Measurements from ENCODE around the gene MYO18B.

The MYO18B gene, protein sequence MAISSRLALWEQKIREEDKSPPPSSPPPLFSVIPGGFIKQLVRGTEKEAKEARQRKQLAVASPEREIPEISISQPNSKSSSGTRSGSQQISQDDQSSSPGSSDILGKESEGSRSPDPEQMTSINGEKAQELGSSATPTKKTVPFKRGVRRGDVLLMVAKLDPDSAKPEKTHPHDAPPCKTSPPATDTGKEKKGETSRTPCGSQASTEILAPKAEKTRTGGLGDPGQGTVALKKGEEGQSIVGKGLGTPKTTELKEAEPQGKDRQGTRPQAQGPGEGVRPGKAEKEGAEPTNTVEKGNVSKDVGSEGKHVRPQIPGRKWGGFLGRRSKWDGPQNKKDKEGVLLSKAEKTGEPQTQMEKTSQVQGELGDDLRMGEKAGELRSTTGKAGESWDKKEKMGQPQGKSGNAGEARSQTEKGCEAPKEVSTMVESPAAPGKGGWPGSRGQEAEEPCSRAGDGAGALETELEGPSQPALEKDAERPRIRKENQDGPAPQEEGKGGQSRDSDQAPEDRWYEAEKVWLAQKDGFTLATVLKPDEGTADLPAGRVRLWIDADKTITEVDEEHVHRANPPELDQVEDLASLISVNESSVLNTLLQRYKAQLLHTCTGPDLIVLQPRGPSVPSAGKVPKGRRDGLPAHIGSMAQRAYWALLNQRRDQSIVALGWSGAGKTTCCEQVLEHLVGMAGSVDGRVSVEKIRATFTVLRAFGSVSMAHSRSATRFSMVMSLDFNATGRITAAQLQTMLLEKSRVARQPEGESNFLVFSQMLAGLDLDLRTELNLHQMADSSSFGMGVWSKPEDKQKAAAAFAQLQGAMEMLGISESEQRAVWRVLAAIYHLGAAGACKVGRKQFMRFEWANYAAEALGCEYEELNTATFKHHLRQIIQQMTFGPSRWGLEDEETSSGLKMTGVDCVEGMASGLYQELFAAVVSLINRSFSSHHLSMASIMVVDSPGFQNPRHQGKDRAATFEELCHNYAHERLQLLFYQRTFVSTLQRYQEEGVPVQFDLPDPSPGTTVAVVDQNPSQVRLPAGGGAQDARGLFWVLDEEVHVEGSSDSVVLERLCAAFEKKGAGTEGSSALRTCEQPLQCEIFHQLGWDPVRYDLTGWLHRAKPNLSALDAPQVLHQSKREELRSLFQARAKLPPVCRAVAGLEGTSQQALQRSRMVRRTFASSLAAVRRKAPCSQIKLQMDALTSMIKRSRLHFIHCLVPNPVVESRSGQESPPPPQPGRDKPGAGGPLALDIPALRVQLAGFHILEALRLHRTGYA (N-terminal part only)

DNA sequence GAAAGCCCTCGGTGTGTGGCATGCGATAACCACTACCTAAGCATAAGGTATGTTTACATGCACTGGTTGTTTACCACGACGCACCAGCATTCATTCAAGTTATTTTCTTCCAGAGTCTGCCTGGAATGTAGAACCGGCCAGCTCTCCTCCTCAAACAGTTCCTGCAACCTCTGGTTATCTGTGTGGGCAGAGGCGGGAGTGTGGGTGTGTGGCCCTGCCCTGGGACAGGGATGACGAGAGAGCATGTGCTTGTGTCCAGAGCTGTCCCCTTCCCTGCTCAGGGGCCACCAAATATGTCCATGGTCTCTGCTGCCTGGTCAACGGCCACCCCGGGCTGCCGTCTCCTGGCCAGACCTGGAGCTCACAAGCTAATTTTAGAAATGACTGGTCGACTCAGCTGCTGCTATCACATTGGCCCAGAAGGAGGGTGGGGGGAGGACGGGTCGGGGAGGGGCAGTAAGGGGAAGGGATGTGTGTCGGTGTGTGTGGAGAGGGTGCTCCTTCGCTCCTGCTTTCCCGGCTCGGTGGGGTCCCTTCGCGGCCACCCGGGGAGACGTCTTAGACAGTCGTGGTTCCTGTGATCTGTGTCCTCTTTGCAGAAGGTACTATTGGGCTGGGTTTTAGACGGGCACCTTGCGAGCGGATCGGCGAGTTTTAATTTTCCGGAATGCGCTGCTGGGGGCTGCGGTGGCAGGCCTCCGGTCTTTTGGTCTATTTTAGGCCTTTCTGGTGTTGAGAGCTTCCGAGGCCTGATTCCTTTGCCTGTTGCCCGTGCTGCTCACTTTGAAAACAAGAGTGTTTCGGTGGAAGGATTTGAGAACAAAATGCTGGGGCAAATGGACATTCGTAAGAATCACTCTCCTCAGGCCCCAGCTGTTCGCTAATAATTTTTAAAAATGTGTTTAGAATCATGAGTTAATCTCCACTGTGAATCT is at the start of gene MYO18B:
MYO18B (plus strand) TSS at position 497 of the 935 bp plus-strand sequence. CDS start 18,905 bp downstream, outside the sequence.
- no peak within 1 kb of the TSS for H3K9ac ChIP-seq (ENCODE audit: low read depth, low read length)
- no peaks in the 10 kb centered on the region for H3K36me3 ChIP-seq (ENCODE audit: control insufficient read depth, insufficient read depth, low read length)
- H3K27me3 ChIP-seq (ENCODE audit: control insufficient read depth, insufficient read depth, low read length): no peaks in the 10 kb centered on the region
- H3K4me3 ChIP-seq (ENCODE audit: low read depth, low read length): no peak within 1 kb of the TSS
- H3K9me3 ChIP-seq (ENCODE audit: control insufficient read depth, insufficient read depth, low read length): no peaks in the 10 kb centered on the region
- H3K4me1 ChIP-seq (ENCODE audit: control insufficient read depth, insufficient read depth, low read length): no peaks in the 10 kb centered on the region

- H3K4me1 ChIP-seq (ENCODE audit: control insufficient read depth, insufficient read depth, low read length): peaks cover 3% of the 10 kb centered on the region
- no peaks in the 10 kb centered on the region for H3K9me3 ChIP-seq (ENCODE audit: control insufficient read depth, insufficient read depth, low read length)
- H3K27me3 ChIP-seq (ENCODE audit: control insufficient read depth, insufficient read depth, low read length): no peaks in the 10 kb centered on the region
- peaks cover 5% of the 10 kb centered on the region for H3K36me3 ChIP-seq (ENCODE audit: control insufficient read depth, insufficient read depth, low read length)
- H3K9ac ChIP-seq (ENCODE audit: low read depth, low read length): no peak overlapping the region
- no peak overlapping the region for H3K4me3 ChIP-seq (ENCODE audit: low read depth, low read length)
Observed at GRCh38 chr22:25692397-25693267, 49.4 kb upstream of the MYO18B start.

DNA sequence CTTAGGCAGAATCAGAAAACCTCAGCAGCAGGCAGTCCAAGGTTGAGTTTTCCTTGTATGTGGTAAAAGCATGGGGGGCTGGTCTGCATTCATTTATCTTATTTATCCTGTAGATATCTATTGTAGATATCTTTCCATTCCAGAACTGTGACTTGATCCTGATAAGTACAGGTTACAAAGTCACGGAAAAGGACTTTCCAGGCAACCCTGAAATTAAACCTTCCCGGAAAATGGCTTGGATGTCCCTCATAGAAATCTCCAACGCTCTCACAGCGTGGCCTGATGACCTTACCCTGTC is 48.8 kb upstream of the MYO18B start:
- Histone ChIP-seq H3K27me3 (ENCODE audit: control insufficient read depth, insufficient read depth, low read length) (no peaks in the 10 kb centered on the region), H3K4me1 (ENCODE audit: control insufficient read depth, insufficient read depth, low read length) (peaks cover 3% of the 10 kb centered on the region), H3K4me3 (ENCODE audit: low read depth, low read length) (no peak overlapping the region), H3K9ac (ENCODE audit: low read depth, low read length) (no peak overlapping the region), H3K36me3 (ENCODE audit: control insufficient read depth, insufficient read depth, low read length) (peaks cover 5% of the 10 kb centered on the region), H3K9me3 (ENCODE audit: control insufficient read depth, insufficient read depth, low read length) (no peaks in the 10 kb centered on the region)

DNA sequence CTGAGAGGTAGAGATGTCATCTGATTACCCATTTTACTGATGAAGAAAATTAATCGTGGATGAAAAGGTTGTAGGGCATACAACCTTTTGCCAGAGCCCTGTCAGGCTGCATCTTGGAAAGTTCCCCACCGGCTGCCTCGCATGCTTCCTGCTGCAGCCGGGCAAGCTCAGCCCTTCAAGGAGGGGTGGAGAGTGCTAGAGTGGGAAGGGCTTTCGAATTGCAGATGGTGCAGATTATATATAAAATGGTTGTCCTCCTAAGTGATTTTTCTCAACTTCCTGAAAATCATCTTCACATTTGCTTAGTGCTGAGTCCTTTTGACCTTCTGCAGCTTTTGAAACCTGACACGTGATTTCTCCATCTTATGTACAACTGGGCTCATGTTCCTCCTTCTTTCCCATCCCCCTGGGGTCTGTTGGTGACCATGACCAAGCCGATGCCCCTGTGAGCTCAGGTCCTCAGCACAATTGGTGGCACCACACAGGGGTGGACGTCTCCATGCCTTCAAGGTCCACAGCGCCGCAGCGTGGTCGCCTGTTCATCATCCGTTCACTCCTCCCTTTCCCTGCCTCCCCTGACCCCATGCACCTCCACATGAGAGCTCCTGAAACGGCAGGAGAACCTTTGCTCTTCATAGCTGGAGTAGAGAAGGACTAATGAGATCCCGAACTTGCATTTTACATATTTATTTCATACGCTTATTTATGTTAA is 47.6 kb upstream of the MYO18B start:
- H3K4me1 ChIP-seq (ENCODE audit: control insufficient read depth, insufficient read depth, low read length): peaks cover 1% of the 10 kb centered on the region
- no peaks in the 10 kb centered on the region for H3K27me3 ChIP-seq (ENCODE audit: control insufficient read depth, insufficient read depth, low read length)
- H3K36me3 ChIP-seq (ENCODE audit: control insufficient read depth, insufficient read depth, low read length): peaks cover 5% of the 10 kb centered on the region
- no peak overlapping the region for H3K9ac ChIP-seq (ENCODE audit: low read depth, low read length)
- H3K9me3 ChIP-seq (ENCODE audit: control insufficient read depth, insufficient read depth, low read length): no peaks in the 10 kb centered on the region
- no peak overlapping the region for H3K4me3 ChIP-seq (ENCODE audit: low read depth, low read length)

GRCh38 chr22:25695146-25695545 is 46.8 kb upstream of the MYO18B start:
- H3K36me3 ChIP-seq (ENCODE audit: control insufficient read depth, insufficient read depth, low read length): peaks cover 4% of the 10 kb centered on the region
- H3K4me3 ChIP-seq (ENCODE audit: low read depth, low read length): no peak overlapping the region
- H3K9ac ChIP-seq (ENCODE audit: low read depth, low read length): no peak overlapping the region
- no peaks in the 10 kb centered on the region for H3K27me3 ChIP-seq (ENCODE audit: control insufficient read depth, insufficient read depth, low read length)
- no peaks in the 10 kb centered on the region for H3K4me1 ChIP-seq (ENCODE audit: control insufficient read depth, insufficient read depth, low read length)
- H3K9me3 ChIP-seq (ENCODE audit: control insufficient read depth, insufficient read depth, low read length): no peaks in the 10 kb centered on the region

DNA sequence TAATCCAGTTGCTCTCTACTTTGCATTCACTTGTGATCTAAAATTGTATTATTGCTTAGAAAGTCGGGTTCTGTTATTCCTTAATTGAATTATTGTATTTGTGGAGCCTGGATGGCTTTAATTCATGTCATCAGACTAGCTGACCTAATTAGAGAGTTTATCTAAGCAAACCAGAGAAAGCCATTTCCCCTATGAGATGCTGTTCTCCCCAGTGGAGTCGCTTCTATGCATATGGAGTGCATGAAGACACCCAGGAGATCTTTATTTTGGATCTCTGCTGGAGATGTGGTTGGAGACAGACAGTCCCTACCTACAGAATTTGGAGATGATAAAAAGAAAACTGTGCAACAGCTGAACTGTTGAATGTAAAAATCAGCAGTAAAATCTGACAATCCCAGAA is 45.2 kb upstream of the MYO18B start:
- no peaks in the 10 kb centered on the region for H3K36me3 ChIP-seq (ENCODE audit: control insufficient read depth, insufficient read depth, low read length)
- no peaks in the 10 kb centered on the region for H3K27me3 ChIP-seq (ENCODE audit: control insufficient read depth, insufficient read depth, low read length)
- no peak overlapping the region for H3K4me3 ChIP-seq (ENCODE audit: low read depth, low read length)
- no peaks in the 10 kb centered on the region for H3K9me3 ChIP-seq (ENCODE audit: control insufficient read depth, insufficient read depth, low read length)
- H3K4me1 ChIP-seq (ENCODE audit: control insufficient read depth, insufficient read depth, low read length): no peaks in the 10 kb centered on the region
- H3K9ac ChIP-seq (ENCODE audit: low read depth, low read length): no peak overlapping the region

- no peak overlapping the region for H3K4me3 ChIP-seq (ENCODE audit: low read depth, low read length)
Observed at GRCh38 chr22:25697181-25697664, 44.8 kb upstream of the MYO18B start.

DNA sequence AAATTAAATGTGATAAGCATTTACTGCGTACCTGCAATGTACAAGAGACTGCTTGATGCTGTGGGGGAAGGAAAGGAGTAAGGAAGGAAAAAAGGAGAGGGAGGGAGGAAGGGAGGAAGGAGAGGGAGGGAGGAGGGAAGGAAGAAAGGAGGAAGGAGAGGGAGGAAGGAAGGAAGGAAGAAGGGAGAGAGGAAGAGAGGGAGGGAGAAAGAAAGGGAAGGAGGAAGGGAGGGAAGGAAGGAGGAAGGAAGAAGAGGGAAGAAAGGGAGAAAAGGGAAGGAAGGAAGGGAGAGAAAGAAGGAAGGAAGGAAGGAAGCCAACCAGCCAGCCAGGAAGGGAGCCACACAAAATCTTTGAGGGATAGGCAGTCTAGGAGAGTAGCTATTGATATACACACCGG is 44.0 kb upstream of the MYO18B start:
- Histone ChIP-seq H3K27me3 (ENCODE audit: control insufficient read depth, insufficient read depth, low read length) (no peaks in the 10 kb centered on the region), H3K9ac (ENCODE audit: low read depth, low read length) (no peak overlapping the region), H3K4me1 (ENCODE audit: control insufficient read depth, insufficient read depth, low read length) (no peaks in the 10 kb centered on the region), H3K36me3 (ENCODE audit: control insufficient read depth, insufficient read depth, low read length) (no peaks in the 10 kb centered on the region), H3K9me3 (ENCODE audit: control insufficient read depth, insufficient read depth, low read length) (no peaks in the 10 kb centered on the region), H3K4me3 (ENCODE audit: low read depth, low read length) (no peak overlapping the region)

More at GRCh38 chr22:25697181-25697664, 44.8 kb upstream of the MYO18B start:
- Histone ChIP-seq H3K36me3 (ENCODE audit: control insufficient read depth, insufficient read depth, low read length) (no peaks in the 10 kb centered on the region), H3K27me3 (ENCODE audit: control insufficient read depth, insufficient read depth, low read length) (no peaks in the 10 kb centered on the region), H3K9ac (ENCODE audit: low read depth, low read length) (no peak overlapping the region), H3K9me3 (ENCODE audit: control insufficient read depth, insufficient read depth, low read length) (no peaks in the 10 kb centered on the region), H3K4me1 (ENCODE audit: control insufficient read depth, insufficient read depth, low read length) (no peaks in the 10 kb centered on the region)

- no peaks in the 10 kb centered on the region for H3K9me3 ChIP-seq (ENCODE audit: control insufficient read depth, insufficient read depth, low read length)
- H3K9ac ChIP-seq (ENCODE audit: low read depth, low read length): no peak overlapping the region
- no peak overlapping the region for H3K4me3 ChIP-seq (ENCODE audit: low read depth, low read length)
- H3K27me3 ChIP-seq (ENCODE audit: control insufficient read depth, insufficient read depth, low read length): no peaks in the 10 kb centered on the region
- no peaks in the 10 kb centered on the region for H3K36me3 ChIP-seq (ENCODE audit: control insufficient read depth, insufficient read depth, low read length)
- H3K4me1 ChIP-seq (ENCODE audit: control insufficient read depth, insufficient read depth, low read length): no peaks in the 10 kb centered on the region
Observed at GRCh38 chr22:25698461-25698860, 43.5 kb upstream of the MYO18B start.

GRCh38 chr22:25698978-25699377 is 43.0 kb upstream of the MYO18B start:
- no peak overlapping the region for H3K9ac ChIP-seq (ENCODE audit: low read depth, low read length)
- no peaks in the 10 kb centered on the region for H3K27me3 ChIP-seq (ENCODE audit: control insufficient read depth, insufficient read depth, low read length)
- no peaks in the 10 kb centered on the region for H3K36me3 ChIP-seq (ENCODE audit: control insufficient read depth, insufficient read depth, low read length)

More at GRCh38 chr22:25698978-25699377, 43.0 kb upstream of the MYO18B start:
- no peaks in the 10 kb centered on the region for H3K9me3 ChIP-seq (ENCODE audit: control insufficient read depth, insufficient read depth, low read length)
- H3K4me1 ChIP-seq (ENCODE audit: control insufficient read depth, insufficient read depth, low read length): no peaks in the 10 kb centered on the region
- H3K4me3 ChIP-seq (ENCODE audit: low read depth, low read length): no peak overlapping the region

All from iPS-15b (cell line).